ENCODE results near the gene CPNE5. TPM values are rescaled to one million over a fixed set of nuclear protein-coding genes. Genes with fewer than 3 reads are reported as not detected.

The CPNE5 gene
- total RNA-seq, 1 donor from 2014 or later = 6.6 TPM

DNA sequence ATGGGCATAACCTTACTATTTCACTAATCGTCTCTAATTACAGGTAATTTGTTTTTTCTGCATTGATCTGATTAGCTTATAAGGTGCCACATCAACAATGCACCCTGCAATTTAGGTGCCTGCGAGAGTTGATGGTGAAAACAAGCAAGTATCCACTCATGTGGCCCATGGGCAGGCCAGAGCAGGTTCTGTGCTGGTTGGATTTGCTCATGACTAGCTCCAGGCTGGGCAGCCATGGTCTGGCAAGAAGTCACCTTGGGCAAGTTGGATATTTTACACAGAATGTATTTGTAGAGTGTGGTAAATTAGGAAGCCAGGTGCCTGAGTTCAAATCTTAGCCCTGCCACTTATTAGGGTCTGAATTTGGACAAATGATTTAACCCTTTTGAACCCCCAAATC lies 116.4 kb downstream of the CPNE5 start:
- Histone ChIP-seq H3K27ac (no peak overlapping the region), H3K4me3 (no peak overlapping the region), H3K36me3 (no peaks in the 10 kb centered on the region), H3K27me3 (no peaks in the 10 kb centered on the region), H3K4me1 (no peaks in the 10 kb centered on the region), H3K9me3 (no peaks in the 10 kb centered on the region)
- intact Hi-C loops (cut with DNase I) = no loop called here
- no peak for DNase-seq (ENCODE audit: extremely low spot score in 2 of 2)
- no peak for TF ChIP-seq POLR2A (IDR thresholded peaks at IDR 0.05)

DNA sequence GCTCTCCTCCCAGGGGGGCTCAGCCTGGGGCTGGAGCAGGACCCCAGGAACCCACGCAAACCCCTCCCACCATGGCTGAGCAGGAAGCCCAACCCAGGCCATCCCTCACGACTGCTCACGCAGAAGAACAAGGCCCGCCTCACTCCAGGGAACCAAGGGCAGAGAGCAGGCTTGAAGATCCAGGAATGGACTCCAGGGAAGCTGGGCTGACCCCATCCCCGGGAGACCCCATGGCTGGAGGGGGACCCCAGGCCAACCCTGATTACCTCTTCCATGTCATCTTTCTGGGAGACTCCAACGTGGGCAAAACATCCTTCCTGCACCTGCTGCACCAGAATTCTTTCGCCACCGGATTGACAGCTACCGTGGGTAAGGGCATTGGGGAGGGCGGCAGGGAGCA lies 116.9 kb downstream of the CPNE5 start:
- no peak overlapping the region for H3K27ac ChIP-seq

DNA sequence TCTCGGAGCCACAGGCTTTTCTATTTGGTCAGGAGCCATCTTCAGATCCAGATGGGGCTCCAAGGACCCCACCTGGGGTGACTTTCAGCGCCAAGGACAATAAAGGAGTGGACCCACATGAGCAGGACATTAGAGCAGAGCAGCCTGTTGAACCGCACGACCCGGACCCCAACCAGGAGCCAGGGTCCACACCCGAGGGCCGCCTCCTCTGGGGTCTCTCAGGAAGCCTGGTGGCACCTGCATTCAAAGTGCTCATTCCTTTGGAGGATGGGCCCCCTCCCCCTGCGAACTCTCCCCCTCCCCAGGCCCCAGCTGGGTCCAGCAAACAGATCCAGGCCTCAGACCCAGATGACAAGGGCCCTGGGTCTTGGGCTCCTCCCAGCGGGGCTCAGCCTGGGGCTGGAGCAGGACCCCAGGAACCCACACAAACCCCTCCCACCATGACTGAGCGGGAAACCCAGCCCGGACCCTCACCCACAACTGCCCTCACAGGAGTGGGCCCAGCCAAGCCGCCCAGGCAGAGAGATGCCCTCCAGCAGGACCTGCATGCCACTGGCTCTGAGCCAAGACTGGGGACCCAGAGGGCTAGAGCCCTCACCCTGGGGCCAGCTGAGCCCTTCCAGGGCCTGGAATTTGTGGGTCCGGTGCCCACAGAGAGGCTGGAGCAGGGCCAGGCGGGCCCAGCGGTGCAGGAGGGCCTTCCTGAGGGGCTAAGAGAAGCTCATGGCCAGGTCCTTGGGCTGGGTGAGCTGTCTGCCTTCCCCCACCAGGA lies 117.7 kb downstream of the CPNE5 start:
- intact Hi-C loops (cut with DNase I) = no loop called here

More for the DNA sequence above, 116.9 kb downstream of the CPNE5 start:
- no peak for DNase-seq (ENCODE audit: extremely low spot score in 2 of 2)
- Histone ChIP-seq H3K4me3 (no peak overlapping the region), H3K36me3 (no peaks in the 10 kb centered on the region), H3K4me1 (no peaks in the 10 kb centered on the region), H3K9me3 (no peaks in the 10 kb centered on the region), H3K27me3 (no peaks in the 10 kb centered on the region)
- TF ChIP-seq POLR2AphosphoS5 (IDR thresholded peaks at IDR 0.05; ENCODE audit: insufficient read depth in 1 of 2, low read depth in 1 of 2) (no peak), POLR2A (IDR thresholded peaks at IDR 0.05) (no peak)
- TF ChIP-seq, protein P1, sequence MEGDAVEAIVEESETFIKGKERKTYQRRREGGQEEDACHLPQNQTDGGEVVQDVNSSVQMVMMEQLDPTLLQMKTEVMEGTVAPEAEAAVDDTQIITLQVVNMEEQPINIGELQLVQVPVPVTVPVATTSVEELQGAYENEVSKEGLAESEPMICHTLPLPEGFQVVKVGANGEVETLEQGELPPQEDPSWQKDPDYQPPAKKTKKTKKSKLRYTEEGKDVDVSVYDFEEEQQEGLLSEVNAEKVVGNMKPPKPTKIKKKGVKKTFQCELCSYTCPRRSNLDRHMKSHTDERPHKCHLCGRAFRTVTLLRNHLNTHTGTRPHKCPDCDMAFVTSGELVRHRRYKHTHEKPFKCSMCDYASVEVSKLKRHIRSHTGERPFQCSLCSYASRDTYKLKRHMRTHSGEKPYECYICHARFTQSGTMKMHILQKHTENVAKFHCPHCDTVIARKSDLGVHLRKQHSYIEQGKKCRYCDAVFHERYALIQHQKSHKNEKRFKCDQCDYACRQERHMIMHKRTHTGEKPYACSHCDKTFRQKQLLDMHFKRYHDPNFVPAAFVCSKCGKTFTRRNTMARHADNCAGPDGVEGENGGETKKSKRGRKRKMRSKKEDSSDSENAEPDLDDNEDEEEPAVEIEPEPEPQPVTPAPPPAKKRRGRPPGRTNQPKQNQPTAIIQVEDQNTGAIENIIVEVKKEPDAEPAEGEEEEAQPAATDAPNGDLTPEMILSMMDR (IDR thresholded peaks at IDR 0.05) = no peak
- intact Hi-C loops (cut with DNase I) = no loop called here

DNA sequence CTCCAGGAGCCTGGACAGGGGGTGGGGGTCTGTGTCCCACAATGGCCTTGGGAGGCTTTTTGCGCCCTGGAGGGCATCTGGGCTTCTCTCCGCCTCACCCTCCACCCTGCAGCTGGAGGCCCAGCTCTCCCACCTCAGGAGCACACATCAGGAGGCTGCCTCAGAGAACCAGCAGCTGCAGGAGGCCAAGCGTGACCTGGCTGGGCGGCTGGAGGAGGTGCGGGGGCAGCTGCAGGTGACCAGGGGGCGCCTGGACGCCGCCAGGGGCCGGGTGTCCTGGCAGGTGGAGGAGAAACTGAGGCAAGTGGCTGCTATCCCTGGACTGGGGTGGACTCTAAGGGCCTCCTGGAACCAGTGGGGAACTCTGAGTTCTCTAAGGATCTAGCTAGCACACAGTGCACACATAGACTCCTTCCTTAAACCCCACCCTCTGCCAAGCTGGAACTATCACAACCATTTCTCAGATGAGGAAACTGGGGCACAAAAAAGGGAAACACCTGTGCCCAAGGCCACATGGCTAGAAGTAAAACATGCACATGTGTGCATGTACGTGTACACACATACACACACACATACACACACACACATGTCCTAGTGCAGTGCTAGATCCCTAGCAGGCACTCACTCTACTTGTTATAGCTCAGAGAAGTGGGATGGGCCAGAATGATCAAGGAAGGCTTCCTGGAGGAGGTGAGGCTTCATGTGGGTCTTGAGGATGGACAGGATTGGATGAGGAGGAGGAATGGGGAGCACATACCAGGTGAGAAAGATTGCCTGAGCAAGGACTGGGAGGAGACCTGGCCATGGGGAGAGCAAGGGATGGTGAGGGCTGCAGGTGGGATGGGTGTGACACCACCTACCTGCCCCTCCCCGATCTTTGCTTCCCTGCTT lies 118.7 kb downstream of the CPNE5 start:
- no peak for DNase-seq (ENCODE audit: extremely low spot score in 2 of 2)
- peaks cover 5% of the 10 kb centered on the region for H3K4me1 ChIP-seq

More for the DNA sequence above, 117.7 kb downstream of the CPNE5 start:
- TF ChIP-seq POLR2AphosphoS5 (IDR thresholded peaks at IDR 0.05; ENCODE audit: insufficient read depth in 1 of 2, low read depth in 1 of 2) (no peak), POLR2A (IDR thresholded peaks at IDR 0.05) (no peak)
- TF ChIP-seq, protein P1 (IDR thresholded peaks at IDR 0.05) = no peak
- Histone ChIP-seq H3K36me3 (no peaks in the 10 kb centered on the region), H3K4me3 (no peak overlapping the region), H3K4me1 (peaks cover 5% of the 10 kb centered on the region), H3K27ac (no peak overlapping the region), H3K27me3 (no peaks in the 10 kb centered on the region), H3K9me3 (no peaks in the 10 kb centered on the region)
- no peak for DNase-seq (ENCODE audit: extremely low spot score in 2 of 2)

DNA sequence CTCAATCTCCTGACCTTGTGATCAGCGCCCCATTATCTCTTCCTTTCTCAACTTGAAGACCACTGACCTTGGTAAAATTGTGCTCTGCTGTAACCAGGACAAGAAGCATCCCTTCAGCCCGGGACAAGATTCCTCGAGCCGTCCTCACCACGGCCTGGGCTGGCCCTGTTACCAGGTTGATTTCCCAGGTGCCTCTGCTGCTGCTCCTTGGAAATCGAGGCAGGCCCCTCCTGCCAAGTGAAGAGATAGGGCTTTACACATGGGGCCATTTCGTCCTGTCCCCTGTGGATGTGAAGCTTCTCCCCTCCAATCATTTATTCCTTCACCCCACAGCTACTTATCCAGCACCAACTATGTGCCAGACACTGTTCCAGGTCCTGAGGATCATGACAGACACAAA lies 120.1 kb downstream of the CPNE5 start:
- Histone ChIP-seq H3K9me3 (no peaks in the 10 kb centered on the region), H3K4me3 (no peak overlapping the region), H3K36me3 (no peaks in the 10 kb centered on the region), H3K27me3 (no peaks in the 10 kb centered on the region), H3K27ac (no peak overlapping the region), H3K4me1 (peaks cover 5% of the 10 kb centered on the region)
- TF ChIP-seq, protein P1 (IDR thresholded peaks at IDR 0.05) = no peak
- TF ChIP-seq POLR2A (IDR thresholded peaks at IDR 0.05) (no peak), POLR2AphosphoS5 (IDR thresholded peaks at IDR 0.05; ENCODE audit: insufficient read depth in 1 of 2, low read depth in 1 of 2) (no peak)
- intact Hi-C loops (cut with DNase I) = no loop called here
- DNase-seq (ENCODE audit: extremely low spot score in 2 of 2) = no peak

More for the DNA sequence above, 118.7 kb downstream of the CPNE5 start:
- Histone ChIP-seq H3K9me3 (no peaks in the 10 kb centered on the region), H3K27me3 (no peaks in the 10 kb centered on the region), H3K4me3 (no peak overlapping the region), H3K36me3 (no peaks in the 10 kb centered on the region), H3K27ac (no peak overlapping the region)
- intact Hi-C loops (cut with DNase I) = no loop called here
- no peak for TF ChIP-seq POLR2AphosphoS5 (IDR thresholded peaks at IDR 0.05; ENCODE audit: insufficient read depth in 1 of 2, low read depth in 1 of 2)
- no peak for TF ChIP-seq POLR2A (IDR thresholded peaks at IDR 0.05)
- TF ChIP-seq, protein P1 (IDR thresholded peaks at IDR 0.05) = no peak

All from vagina (tissue), 2 donors.